ENCODE data around the gene HASPIN.
A peak's percentile ranks its signal among the peaks of the same experiment; 100 is the strongest.

Gene HASPIN

GRCh38 chr17:3761036-3761917 is 37.6 kb downstream of the HASPIN start:
- TF ChIP-seq CTCF (IDR thresholded peaks at IDR 0.05; ENCODE audit: extremely low read depth, missing control alignments) = no peak
- DNase-seq (ENCODE audit: low spot score) = no peak

GRCh38 chr17:3761918-3762380 is 38.2 kb downstream of the HASPIN start:
- no peak for TF ChIP-seq CTCF (IDR thresholded peaks at IDR 0.05; ENCODE audit: extremely low read depth, missing control alignments)

GRCh38 chr17:3762922-3763776 is 39.4 kb downstream of the HASPIN start:
- TF ChIP-seq CTCF (IDR thresholded peaks at IDR 0.05; ENCODE audit: extremely low read depth, missing control alignments) = no peak
- DNase-seq (ENCODE audit: low spot score) = peak; percentile 81

More at GRCh38 chr17:3761918-3762380, 38.2 kb downstream of the HASPIN start:
- DNase-seq (ENCODE audit: low spot score) = no peak

- no peak for DNase-seq (ENCODE audit: low spot score)
- no peak for TF ChIP-seq CTCF (IDR thresholded peaks at IDR 0.05; ENCODE audit: extremely low read depth, missing control alignments)
These were observed 40.1 kb downstream of the HASPIN start for GRCh38 chr17:3763777-3764170.

- TF ChIP-seq CTCF (IDR thresholded peaks at IDR 0.05; ENCODE audit: extremely low read depth, missing control alignments) = no peak
- no peak for DNase-seq (ENCODE audit: low spot score)
These were observed 42.3 kb downstream of the HASPIN start for GRCh38 chr17:3765981-3766380.

GRCh38 chr17:3766779-3767178 is 43.1 kb downstream of the HASPIN start:
- no peak for TF ChIP-seq CTCF (IDR thresholded peaks at IDR 0.05; ENCODE audit: extremely low read depth, missing control alignments)
- DNase-seq (ENCODE audit: low spot score) = no peak

GRCh38 chr17:3768341-3768740 is 44.6 kb downstream of the HASPIN start:
- TF ChIP-seq CTCF (IDR thresholded peaks at IDR 0.05; ENCODE audit: extremely low read depth, missing control alignments) = no peak
- no peak for DNase-seq (ENCODE audit: low spot score)

All from GM20000 (cell line).